ENCODE results near the gene KCNK4. TPM values are rescaled to one million over a fixed set of nuclear protein-coding genes. Genes with fewer than 3 reads are reported as not detected.

KCNK4 gene
- total and polyA plus RNA-seq, 4 donors, result not detected

DNA sequence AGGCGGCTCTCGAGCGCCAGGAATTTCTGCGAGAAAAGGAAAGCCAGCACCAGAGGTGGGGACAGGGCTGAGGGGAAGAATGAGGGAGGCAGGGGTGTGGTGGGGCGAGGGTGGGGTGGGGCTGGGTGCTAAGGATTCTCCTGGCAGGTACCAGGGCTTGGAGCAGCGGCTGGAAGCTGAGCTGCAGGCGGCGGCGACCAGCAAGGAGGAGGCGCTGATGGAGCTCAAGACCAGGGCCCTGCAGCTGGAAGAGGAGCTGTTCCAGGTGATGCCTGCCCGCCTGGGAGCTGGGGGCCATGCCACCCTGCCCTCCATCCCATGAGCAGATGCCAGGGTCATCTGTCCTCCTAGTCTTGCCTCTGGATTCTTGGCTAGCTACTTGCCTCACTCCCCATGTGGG, 58.3 kb downstream of the KCNK4 start:
- Histone ChIP-seq H3K4me1 (ENCODE audit: control insufficient read depth in 4 of 4, insufficient read depth in 4 of 4, low read length in 3 of 4) (peaks cover 0 to 8% (median 4%) of the 10 kb centered on the region in 4 donors), H3K9me3 (ENCODE audit: control insufficient read depth in 4 of 4, low read length in 3 of 4) (no peaks in the 10 kb centered on the region), H3K9ac (ENCODE audit: low read depth in 1 of 2, low read length in 2 of 2) (no peak overlapping the region), H3K4me3 (ENCODE audit: low read depth in 1 of 3, low read length in 3 of 3) (no peak overlapping the region), H3K36me3 (ENCODE audit: control insufficient read depth in 4 of 4, insufficient read depth in 3 of 4, low read depth in 1 of 4, low read length in 3 of 4) (no peaks in the 10 kb centered on the region), H3K27me3 (ENCODE audit: control insufficient read depth in 4 of 4, insufficient read depth in 4 of 4, low read length in 3 of 4) (no peaks in the 10 kb centered on the region), H3K27ac (ENCODE audit: low read depth in 1 of 2, low read length in 2 of 2) (no peak overlapping the region)
- TF ChIP-seq TAF1 (conservative IDR thresholded peaks at IDR 0.05) (no peak), RXRA (IDR thresholded peaks at IDR 0.05) (no peak), ATF3 (IDR thresholded peaks at IDR 0.05) (no peak), NR2F2 (IDR thresholded peaks at IDR 0.05) (no peak), FOXA1 (IDR thresholded peaks at IDR 0.05) (no peak), ZBTB33 (IDR thresholded peaks at IDR 0.05) (no peak), SP1 (IDR thresholded peaks at IDR 0.05) (no peak), HNF4A (conservative IDR thresholded peaks at IDR 0.05) (no peak), GABPA (IDR thresholded peaks at IDR 0.05 in 1 of 2, conservative IDR thresholded peaks at IDR 0.05 in 1 of 2) (no peak), EGR1 (IDR thresholded peaks at IDR 0.05; ENCODE audit: low read depth in 2 of 2) (no peak), HNF4G (IDR thresholded peaks at IDR 0.05) (no peak)
- TF ChIP-seq, protein P1, sequence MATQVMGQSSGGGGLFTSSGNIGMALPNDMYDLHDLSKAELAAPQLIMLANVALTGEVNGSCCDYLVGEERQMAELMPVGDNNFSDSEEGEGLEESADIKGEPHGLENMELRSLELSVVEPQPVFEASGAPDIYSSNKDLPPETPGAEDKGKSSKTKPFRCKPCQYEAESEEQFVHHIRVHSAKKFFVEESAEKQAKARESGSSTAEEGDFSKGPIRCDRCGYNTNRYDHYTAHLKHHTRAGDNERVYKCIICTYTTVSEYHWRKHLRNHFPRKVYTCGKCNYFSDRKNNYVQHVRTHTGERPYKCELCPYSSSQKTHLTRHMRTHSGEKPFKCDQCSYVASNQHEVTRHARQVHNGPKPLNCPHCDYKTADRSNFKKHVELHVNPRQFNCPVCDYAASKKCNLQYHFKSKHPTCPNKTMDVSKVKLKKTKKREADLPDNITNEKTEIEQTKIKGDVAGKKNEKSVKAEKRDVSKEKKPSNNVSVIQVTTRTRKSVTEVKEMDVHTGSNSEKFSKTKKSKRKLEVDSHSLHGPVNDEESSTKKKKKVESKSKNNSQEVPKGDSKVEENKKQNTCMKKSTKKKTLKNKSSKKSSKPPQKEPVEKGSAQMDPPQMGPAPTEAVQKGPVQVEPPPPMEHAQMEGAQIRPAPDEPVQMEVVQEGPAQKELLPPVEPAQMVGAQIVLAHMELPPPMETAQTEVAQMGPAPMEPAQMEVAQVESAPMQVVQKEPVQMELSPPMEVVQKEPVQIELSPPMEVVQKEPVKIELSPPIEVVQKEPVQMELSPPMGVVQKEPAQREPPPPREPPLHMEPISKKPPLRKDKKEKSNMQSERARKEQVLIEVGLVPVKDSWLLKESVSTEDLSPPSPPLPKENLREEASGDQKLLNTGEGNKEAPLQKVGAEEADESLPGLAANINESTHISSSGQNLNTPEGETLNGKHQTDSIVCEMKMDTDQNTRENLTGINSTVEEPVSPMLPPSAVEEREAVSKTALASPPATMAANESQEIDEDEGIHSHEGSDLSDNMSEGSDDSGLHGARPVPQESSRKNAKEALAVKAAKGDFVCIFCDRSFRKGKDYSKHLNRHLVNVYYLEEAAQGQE (IDR thresholded peaks at IDR 0.05), result no peak
- WGBS, result 93% methylated on average over 11 of the region's 11 CpGs
- no peak for DNase-seq (ENCODE audit: low spot score)

Small RNAs within 50 kb of the gene (small RNA-seq; reads per million reads assigned to genes)
- gene MIR7155, result not detected
- gene RF00019, result not detected

Other genes with a start within 250 kb of the KCNK4 start
- 10 to 100 TPM in 1 of 2 donors, 1 to 10 TPM in 1; 8.9 to 12.6 TPM for gene MACROD1, start 125.2 kb upstream of the KCNK4 start, total RNA-seq
- gene MACROD1, start 125.2 kb upstream of the KCNK4 start, polyA plus RNA-seq, result 10 to 100 TPM; 13.5 to 25.9 TPM
- gene STIP1, start 105.1 kb upstream of the KCNK4 start, total RNA-seq, result 10 to 100 TPM; 51.3 to 58.1 TPM
- 10 to 100 TPM; 22.6 to 33.7 TPM for gene STIP1, start 105.1 kb upstream of the KCNK4 start, polyA plus RNA-seq
- gene FERMT3, start 84.6 kb upstream of the KCNK4 start, total RNA-seq, result 10 to 100 TPM; 11.0 to 47.2 TPM
- gene FERMT3, start 84.6 kb upstream of the KCNK4 start, polyA plus RNA-seq, result 1 to 10 TPM; 3.4 to 8.5 TPM
- gene TRPT1, start 65.1 kb upstream of the KCNK4 start, total RNA-seq, result 10 to 100 TPM; 14.0 to 22.9 TPM
- gene TRPT1, start 65.1 kb upstream of the KCNK4 start, polyA plus RNA-seq, result 10 to 100 TPM; 18.7 to 37.8 TPM
- gene NUDT22, start 65.0 kb upstream of the KCNK4 start, total RNA-seq, result 10 to 100 TPM; 20.0 to 47.8 TPM
- 10 to 100 TPM; 37.9 to 44.5 TPM for gene NUDT22, start 65.0 kb upstream of the KCNK4 start, polyA plus RNA-seq
- 10 to 100 TPM in 1 of 2 donors, 1 to 10 TPM in 1; 8.5 to 25.9 TPM for gene DNAJC4, start 60.8 kb upstream of the KCNK4 start, total RNA-seq
- gene DNAJC4, start 60.8 kb upstream of the KCNK4 start, polyA plus RNA-seq, result 10 to 100 TPM; 22.7 to 24.3 TPM
- 1 to 10 TPM; 3.6 to 9.5 TPM for gene VEGFB, start 56.7 kb upstream of the KCNK4 start, total RNA-seq
- 10 to 100 TPM; 11.9 to 17.3 TPM for gene VEGFB, start 56.7 kb upstream of the KCNK4 start, polyA plus RNA-seq
- 10 to 100 TPM; 60.8 to 79.0 TPM for gene FKBP2, start 50.2 kb upstream of the KCNK4 start, total RNA-seq
- 100 to 1,000 TPM; 170 to 241 TPM for gene FKBP2, start 50.2 kb upstream of the KCNK4 start, polyA plus RNA-seq
- 10 to 100 TPM; 34.9 to 41.7 TPM for gene PPP1R14B, start 44.4 kb upstream of the KCNK4 start, total RNA-seq
- 10 to 100 TPM; 24.2 to 57.6 TPM for gene PPP1R14B, start 44.4 kb upstream of the KCNK4 start, polyA plus RNA-seq
- 1 to 10 TPM; 7.7 to 8.5 TPM for gene PLCB3, start 39.8 kb upstream of the KCNK4 start, total RNA-seq
- gene PLCB3, start 39.8 kb upstream of the KCNK4 start, polyA plus RNA-seq, result 1 to 10 TPM in 1 of 2 donors, under 1 TPM in 1; 0.79 to 3.1 TPM
- 10 to 100 TPM; 16.0 to 21.1 TPM for gene BAD, start 6.6 kb upstream of the KCNK4 start, total RNA-seq
- 10 to 100 TPM; 39.3 to 39.5 TPM for gene BAD, start 6.6 kb upstream of the KCNK4 start, polyA plus RNA-seq
- 10 to 100 TPM in 1 of 2 donors, 1 to 10 TPM in 1; 6.9 to 11.0 TPM for gene GPR137, start 5.5 kb upstream of the KCNK4 start, total RNA-seq
- gene GPR137, start 5.5 kb upstream of the KCNK4 start, polyA plus RNA-seq, result 10 to 100 TPM in 1 of 2 donors, 1 to 10 TPM in 1; 6.7 to 22.2 TPM
- under 1 TPM in 1 of 2 donors, not detected in 1; 0.42 TPM for gene CATSPERZ, start 9.1 kb downstream of the KCNK4 start, total RNA-seq
- not detected for gene CATSPERZ, start 9.1 kb downstream of the KCNK4 start, polyA plus RNA-seq
- 10 to 100 TPM; 19.8 to 64.8 TPM for gene ESRRA, start 14.2 kb downstream of the KCNK4 start, total RNA-seq
- 10 to 100 TPM; 13.9 to 55.3 TPM for gene ESRRA, start 14.2 kb downstream of the KCNK4 start, polyA plus RNA-seq
- gene TRMT112, start 26.3 kb downstream of the KCNK4 start, total RNA-seq, result 100 to 1,000 TPM in 1 of 2 donors, 10 to 100 TPM in 1; 52.5 to 137 TPM
- gene TRMT112, start 26.3 kb downstream of the KCNK4 start, polyA plus RNA-seq, result 100 to 1,000 TPM; 130 to 132 TPM
- gene PRDX5, start 26.8 kb downstream of the KCNK4 start, total RNA-seq, result 10 to 100 TPM; 66.8 to 93.4 TPM
- gene PRDX5, start 26.8 kb downstream of the KCNK4 start, polyA plus RNA-seq, result 100 to 1,000 TPM; 176 to 201 TPM
- gene CCDC88B, start 48.9 kb downstream of the KCNK4 start, total RNA-seq, result 1 to 10 TPM; 4.4 to 4.9 TPM
- 1 to 10 TPM; 3.5 to 3.6 TPM for gene CCDC88B, start 48.9 kb downstream of the KCNK4 start, polyA plus RNA-seq
- gene RPS6KA4, start 67.9 kb downstream of the KCNK4 start, total RNA-seq, result 10 to 100 TPM; 10.8 to 13.5 TPM
- 1 to 10 TPM; 2.0 to 9.1 TPM for gene RPS6KA4, start 67.9 kb downstream of the KCNK4 start, polyA plus RNA-seq

All from liver (tissue), 10 donors.